BLaER1 (cell line): ENCODE results near the gene COQ8B.

ENCODE experiments used
- H3K27ac ChIP-seq: shearing (Covaris generic); formaldehyde crosslinking; 2 replicates; pipeline ENCODE4 v1.8.1; 2022
- H3K27me3 ChIP-seq: shearing (Covaris generic); formaldehyde crosslinking; 2 replicates; pipeline ENCODE4 v1.8.1; 2022
- H3K36me3 ChIP-seq: shearing (Covaris generic); formaldehyde crosslinking; 2 replicates; pipeline ENCODE4 v1.8.1; 2022
- H3K4me1 ChIP-seq: shearing (Covaris generic); formaldehyde crosslinking; 2 replicates; pipeline ENCODE4 v1.8.1; 2022
- H3K4me2 ChIP-seq: shearing (Covaris generic); formaldehyde crosslinking; 2 replicates; pipeline ENCODE4 v1.8.1; 2022
- H3K4me3 ChIP-seq: shearing (Covaris generic); formaldehyde crosslinking; 2 replicates; pipeline ENCODE4 v1.8.1; 2022
- H3K9ac ChIP-seq: shearing (Covaris generic); formaldehyde crosslinking; 2 replicates; pipeline ENCODE4 v1.8.1; 2022
- H3K9me3 ChIP-seq: shearing (Covaris generic); formaldehyde crosslinking; 2 replicates; pipeline ENCODE4 v1.8.1; 2022
- H4K20me1 ChIP-seq: shearing (Covaris generic); formaldehyde crosslinking; 2 replicates; pipeline ENCODE4 v1.8.1; 2022
- Cebpa-rat ChIP-seq: shearing (Covaris generic); IDR thresholded peaks from 2 replicates; pipeline ENCODE4 v1.8.1; 2022

COQ8B gene

DNA sequence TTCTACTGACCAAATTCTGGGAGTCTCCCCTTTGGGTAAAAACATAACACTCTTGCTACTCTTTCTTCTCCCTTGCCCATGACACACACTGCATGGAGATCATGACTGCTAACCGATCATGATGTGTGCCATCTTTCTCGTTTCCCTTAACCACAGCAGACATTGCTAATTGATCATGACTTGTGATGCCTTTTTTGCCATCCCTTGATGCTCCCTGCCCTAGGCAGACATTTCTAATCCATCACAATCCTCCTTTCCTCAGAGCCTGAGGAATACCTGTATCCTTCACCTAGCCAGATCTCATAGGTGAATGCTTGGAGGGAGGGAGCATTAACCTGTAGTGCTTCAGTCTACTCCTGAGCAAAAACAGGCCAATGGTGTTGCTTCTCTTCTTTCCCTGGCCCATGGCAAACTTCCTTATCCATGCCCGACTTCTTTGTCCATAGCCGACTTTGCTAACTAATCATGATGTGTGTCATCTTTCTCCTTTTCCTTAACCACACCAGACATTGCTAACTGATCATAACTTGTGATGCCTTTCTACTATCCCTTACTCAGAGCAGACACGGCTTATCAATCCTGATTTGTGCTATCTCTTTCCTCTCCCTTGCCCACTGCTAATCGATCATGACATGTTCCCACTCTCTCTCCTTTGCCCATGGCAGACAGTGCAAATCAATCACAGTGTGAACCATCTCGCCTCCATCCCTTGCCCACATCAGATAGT is 44.0 kb downstream of the COQ8B start:
- no peak overlapping the region for H3K27ac ChIP-seq
- no peak for TF ChIP-seq Cebpa-rat
- no peaks in the 10 kb centered on the region for H3K27me3 ChIP-seq
- no peaks in the 10 kb centered on the region for H4K20me1 ChIP-seq
- no peak overlapping the region for H3K9ac ChIP-seq
- peaks cover 98% of the 10 kb centered on the region for H3K36me3 ChIP-seq
- no peaks in the 10 kb centered on the region for H3K4me1 ChIP-seq
- no peak overlapping the region for H3K4me3 ChIP-seq
- peaks cover 23% of the 10 kb centered on the region for H3K9me3 ChIP-seq
- no peak overlapping the region for H3K4me2 ChIP-seq

DNA sequence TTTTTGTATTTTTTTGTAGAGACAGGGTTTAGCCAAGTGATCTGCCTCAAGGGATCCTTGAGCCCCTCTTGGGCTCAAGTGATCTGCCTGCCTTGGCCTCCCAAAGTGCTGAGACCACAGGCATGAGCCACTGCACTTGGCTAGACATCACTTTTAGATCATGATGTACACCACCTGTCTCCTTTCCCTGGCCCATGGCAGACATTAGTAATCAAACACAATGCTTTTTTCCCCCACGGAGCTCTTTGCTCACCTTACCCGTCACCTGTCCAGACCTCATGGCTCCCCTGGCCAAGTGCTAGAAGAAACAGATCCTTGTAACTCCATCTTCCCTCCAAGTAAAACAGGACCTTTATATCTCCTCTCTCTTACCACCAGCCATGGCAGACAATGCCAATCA is 44.6 kb downstream of the COQ8B start:
- no peaks in the 10 kb centered on the region for H4K20me1 ChIP-seq
- peaks cover 23% of the 10 kb centered on the region for H3K9me3 ChIP-seq
- no peaks in the 10 kb centered on the region for H3K4me1 ChIP-seq
- peaks cover 98% of the 10 kb centered on the region for H3K36me3 ChIP-seq
- TF ChIP-seq Cebpa-rat, result no peak
- H3K27me3 ChIP-seq, result no peaks in the 10 kb centered on the region
- H3K4me2 ChIP-seq, result no peak overlapping the region
- no peak overlapping the region for H3K4me3 ChIP-seq
- H3K27ac ChIP-seq, result no peak overlapping the region
- H3K9ac ChIP-seq, result no peak overlapping the region

DNA sequence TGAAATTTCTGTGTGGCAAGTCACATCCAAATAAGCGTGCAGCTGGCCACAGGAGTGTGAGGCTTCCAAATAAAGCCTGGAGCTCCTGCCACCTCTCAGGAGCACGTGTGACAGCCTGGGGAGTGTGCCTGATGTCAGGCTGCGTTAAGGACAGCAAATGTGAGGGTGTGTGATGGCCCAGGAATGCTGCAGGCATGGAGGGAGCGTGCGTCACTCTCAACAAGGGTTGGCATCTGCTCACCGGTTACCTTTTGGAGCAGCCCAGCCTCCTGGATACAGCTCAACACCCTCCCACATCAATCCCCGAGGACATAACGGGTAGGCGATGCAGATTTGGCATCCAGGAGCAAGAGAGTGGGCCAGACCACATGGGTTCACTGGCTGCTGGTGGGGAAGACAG is 45.3 kb downstream of the COQ8B start:
- no peak overlapping the region for H3K4me3 ChIP-seq
- H4K20me1 ChIP-seq, result no peaks in the 10 kb centered on the region
- H3K4me2 ChIP-seq, result no peak overlapping the region
- no peak for TF ChIP-seq Cebpa-rat
- peaks cover 95% of the 10 kb centered on the region for H3K36me3 ChIP-seq
- no peak overlapping the region for H3K27ac ChIP-seq
- H3K4me1 ChIP-seq, result no peaks in the 10 kb centered on the region
- peaks cover 23% of the 10 kb centered on the region for H3K9me3 ChIP-seq
- no peaks in the 10 kb centered on the region for H3K27me3 ChIP-seq
- no peak overlapping the region for H3K9ac ChIP-seq

GRCh38 chr19:40668991-40669614 is 47.6 kb downstream of the COQ8B start:
- no peak overlapping the region for H3K27ac ChIP-seq
- peaks cover 2% of the 10 kb centered on the region for H3K4me1 ChIP-seq
- no peaks in the 10 kb centered on the region for H4K20me1 ChIP-seq
- no peak overlapping the region for H3K9ac ChIP-seq
- no peak for TF ChIP-seq Cebpa-rat
- H3K4me3 ChIP-seq, result no peak overlapping the region
- peaks cover 74% of the 10 kb centered on the region for H3K36me3 ChIP-seq
- peaks cover 23% of the 10 kb centered on the region for H3K9me3 ChIP-seq
- no peak overlapping the region for H3K4me2 ChIP-seq
- no peaks in the 10 kb centered on the region for H3K27me3 ChIP-seq

- Histone ChIP-seq H3K4me3 (no peak overlapping the region), H3K36me3 (peaks cover 59% of the 10 kb centered on the region), H3K4me1 (peaks cover 11% of the 10 kb centered on the region), H3K27ac (no peak overlapping the region), H3K27me3 (no peaks in the 10 kb centered on the region), H3K9ac (no peak overlapping the region), H3K9me3 (peaks cover 23% of the 10 kb centered on the region), H3K4me2 (no peak overlapping the region), H4K20me1 (no peaks in the 10 kb centered on the region)
- no peak for TF ChIP-seq Cebpa-rat
Observed at GRCh38 chr19:40667602-40668001, 49.1 kb downstream of the COQ8B start.

DNA sequence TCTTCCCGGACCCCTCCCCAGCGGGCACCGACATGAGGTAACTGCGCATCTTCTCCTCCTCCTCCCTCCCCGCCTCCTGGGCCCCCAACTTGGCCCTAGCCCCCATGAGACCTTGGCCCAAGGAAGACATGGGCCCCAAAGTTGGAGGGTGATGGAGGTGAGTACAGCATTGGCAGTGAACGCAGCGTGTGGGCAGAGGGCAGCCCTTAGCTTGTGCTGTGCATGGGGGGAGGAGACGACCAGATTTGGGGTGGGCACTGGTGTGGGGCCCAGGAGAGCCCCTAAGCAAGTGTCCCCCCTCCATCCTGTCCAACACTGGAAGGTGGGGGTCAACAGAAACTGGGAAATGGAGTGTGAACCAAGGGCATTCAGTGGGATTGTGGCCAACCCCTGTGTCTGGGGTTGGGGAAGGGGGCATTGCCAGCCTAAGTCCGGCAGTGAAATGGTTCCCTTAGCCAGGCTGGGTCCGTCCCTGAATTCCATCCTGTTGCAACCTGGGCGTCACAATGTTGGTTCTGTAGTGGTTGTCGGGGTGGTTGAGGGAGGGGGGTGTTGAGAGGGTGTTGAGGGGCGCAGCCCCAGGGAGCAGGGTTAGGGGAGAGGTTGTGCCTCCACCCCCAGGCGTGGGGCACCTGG is 49.8 kb downstream of the COQ8B start:
- no peak for TF ChIP-seq Cebpa-rat
- Histone ChIP-seq H3K9ac (no peak overlapping the region), H3K27ac (no peak overlapping the region), H3K4me3 (no peak overlapping the region), H3K27me3 (no peaks in the 10 kb centered on the region), H3K36me3 (peaks cover 52% of the 10 kb centered on the region), H3K4me1 (peaks cover 15% of the 10 kb centered on the region), H4K20me1 (no peaks in the 10 kb centered on the region), H3K9me3 (peaks cover 23% of the 10 kb centered on the region), H3K4me2 (no peak overlapping the region)

- Histone ChIP-seq H3K4me3 (peak overlapping the region; percentile 77), H3K27me3 (no peaks in the 10 kb centered on the region), H3K36me3 (peaks cover 23% of the 10 kb centered on the region), H3K4me2 (peak overlapping the region; percentile 92), H3K27ac (peak overlapping the region; percentile 94), H3K9me3 (peaks cover 7% of the 10 kb centered on the region), H3K4me1 (peaks cover 15% of the 10 kb centered on the region), H3K9ac (peak overlapping the region; percentile 81), H4K20me1 (no peaks in the 10 kb centered on the region)
- no peak for TF ChIP-seq Cebpa-rat
Observed at GRCh38 chr19:40663695-40664692, 52.7 kb downstream of the COQ8B start.

DNA sequence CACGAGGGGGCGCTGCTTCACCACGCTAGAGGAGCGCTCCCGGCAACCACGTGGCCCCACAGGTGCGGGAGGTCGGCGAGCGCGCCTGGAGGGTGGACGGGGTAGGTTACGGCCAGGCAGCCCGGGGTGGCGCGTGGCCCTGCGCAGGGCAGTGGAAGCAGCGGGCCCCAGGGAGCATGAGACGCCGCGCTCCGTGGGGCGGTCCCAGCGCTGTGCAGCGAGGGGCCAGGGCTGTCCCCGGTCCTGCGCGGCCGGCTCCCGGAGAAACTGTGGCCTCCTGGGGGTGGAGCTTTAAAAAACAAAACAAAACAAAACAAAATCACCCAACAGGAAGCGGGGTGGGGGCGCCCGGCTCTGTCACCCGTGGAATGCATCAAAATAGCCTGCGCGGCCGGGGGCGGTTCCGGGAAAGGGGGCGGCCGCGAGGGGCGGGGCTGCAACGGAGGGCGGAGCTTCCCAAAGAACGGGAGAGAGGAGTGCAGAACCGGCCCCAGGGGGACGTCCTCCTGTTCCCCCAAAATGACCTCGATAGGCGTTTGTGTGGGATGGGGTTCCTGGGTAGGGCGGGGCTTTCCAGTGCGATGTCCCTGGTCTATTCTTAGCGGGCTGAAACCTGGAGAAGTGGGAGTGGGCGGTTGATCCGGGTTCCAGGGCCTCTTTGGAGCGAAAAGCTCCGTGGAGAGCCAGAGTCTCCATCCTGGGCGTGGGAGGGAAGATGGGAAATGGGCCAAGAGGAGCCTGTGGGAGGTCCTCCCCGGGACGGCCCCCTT is 53.6 kb downstream of the COQ8B start:
- H3K4me3 ChIP-seq, result peak overlapping the region; percentile 77
- TF ChIP-seq Cebpa-rat, result no peak
- H4K20me1 ChIP-seq, result no peaks in the 10 kb centered on the region
- H3K36me3 ChIP-seq, result peaks cover 14% of the 10 kb centered on the region
- H3K9me3 ChIP-seq, result no peaks in the 10 kb centered on the region
- H3K27me3 ChIP-seq, result no peaks in the 10 kb centered on the region
- peak overlapping the region; percentile 94 for H3K27ac ChIP-seq
- peaks cover 15% of the 10 kb centered on the region for H3K4me1 ChIP-seq
- H3K9ac ChIP-seq, result peak overlapping the region; percentile 81
- peak overlapping the region; percentile 92 for H3K4me2 ChIP-seq

DNA sequence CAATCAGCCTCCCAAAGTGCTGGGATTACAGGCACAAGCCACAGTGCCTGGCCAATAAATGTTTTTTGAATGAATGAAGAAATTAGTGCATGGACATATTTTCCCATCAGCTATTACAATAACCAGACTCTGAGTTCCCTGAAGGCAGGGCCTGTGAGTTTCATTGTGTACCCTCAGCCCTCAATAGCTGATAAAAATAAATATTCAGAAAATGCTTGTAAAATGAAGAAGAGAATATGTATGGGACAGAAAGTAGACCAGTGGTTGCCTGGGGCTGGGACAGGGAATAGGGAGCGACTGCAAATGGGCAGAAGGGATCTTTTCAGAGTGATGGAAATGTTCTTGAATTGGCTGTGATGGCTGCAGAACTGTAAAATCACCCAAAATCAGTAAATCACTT is 55.1 kb downstream of the COQ8B start:
- H4K20me1 ChIP-seq, result no peaks in the 10 kb centered on the region
- H3K4me3 ChIP-seq, result no peak overlapping the region
- H3K9me3 ChIP-seq, result no peaks in the 10 kb centered on the region
- no peaks in the 10 kb centered on the region for H3K27me3 ChIP-seq
- peaks cover 15% of the 10 kb centered on the region for H3K4me1 ChIP-seq
- no peak overlapping the region for H3K27ac ChIP-seq
- no peak overlapping the region for H3K9ac ChIP-seq
- no peak overlapping the region for H3K4me2 ChIP-seq
- H3K36me3 ChIP-seq, result no peaks in the 10 kb centered on the region
- TF ChIP-seq Cebpa-rat, result no peak
